ENCODE data around the gene AADAT. TPM values are rescaled to one million over a fixed set of nuclear protein-coding genes. Genes with fewer than 3 reads are reported as not detected.

The AADAT gene
- total RNA-seq, 3 donors from 2014 or later, result 5.6 to 6.2 (median 5.9) TPM

GRCh38 chr4:170090352-170091052 lies 746 bp upstream of the AADAT start:
- no peak overlapping the region for H3K27ac ChIP-seq
- TF ChIP-seq CTCF (IDR thresholded peaks at IDR 0.05) (no peak), POLR2A (IDR thresholded peaks at IDR 0.05) (no peak), POLR2AphosphoS5 (IDR thresholded peaks at IDR 0.05) (no peak)
- H3K27me3 ChIP-seq, result no peaks in the 10 kb centered on the region
- no peak for DNase-seq (ENCODE audit: low spot score in 2 of 2)
- H3K9me3 ChIP-seq, result no peaks in the 10 kb centered on the region
- H3K4me1 ChIP-seq, result no peaks in the 10 kb centered on the region
- no peaks in the 10 kb centered on the region for H3K36me3 ChIP-seq
- intact Hi-C loops (cut with DNase I; ENCODE audit: low total_unique reads), result no loop called here
- peak overlapping the region; percentile 53 to 83 (median 63) for H3K4me3 ChIP-seq

GRCh38 chr4:170089274-170089667 lies 485 bp downstream of the AADAT start:
- no peaks in the 10 kb centered on the region for H3K4me1 ChIP-seq
- DNase-seq (ENCODE audit: low spot score in 2 of 2), result no peak
- H3K4me3 ChIP-seq, result peak overlapping the region; percentile 53 to 83 (median 63)
- H3K36me3 ChIP-seq, result no peaks in the 10 kb centered on the region
- peak overlapping the region in 1 of 2 donors; percentile 64 for H3K27ac ChIP-seq
- TF ChIP-seq POLR2AphosphoS5 (IDR thresholded peaks at IDR 0.05) (no peak), CTCF (IDR thresholded peaks at IDR 0.05) (no peak), POLR2A (IDR thresholded peaks at IDR 0.05) (no peak)
- intact Hi-C loops (cut with DNase I; ENCODE audit: low total_unique reads), result no loop called here
- H3K27me3 ChIP-seq, result no peaks in the 10 kb centered on the region
- no peaks in the 10 kb centered on the region for H3K9me3 ChIP-seq

- Histone ChIP-seq H3K36me3 (no peaks in the 10 kb centered on the region), H3K4me3 (peak overlapping the region; percentile 53 to 83 (median 63)), H3K27ac (no peak overlapping the region), H3K4me1 (no peaks in the 10 kb centered on the region), H3K27me3 (no peaks in the 10 kb centered on the region), H3K9me3 (no peaks in the 10 kb centered on the region)
- TF ChIP-seq POLR2A (IDR thresholded peaks at IDR 0.05) (no peak), POLR2AphosphoS5 (IDR thresholded peaks at IDR 0.05) (no peak), CTCF (IDR thresholded peaks at IDR 0.05) (no peak)
- no peak for DNase-seq (ENCODE audit: low spot score in 2 of 2)
- intact Hi-C loops (cut with DNase I; ENCODE audit: low total_unique reads), result no loop called here
Observed at GRCh38 chr4:170088716-170089115, 1.0 kb downstream of the AADAT start.

- no peak for TF ChIP-seq POLR2AphosphoS5 (IDR thresholded peaks at IDR 0.05)
- intact Hi-C loops (cut with DNase I; ENCODE audit: low total_unique reads), result no loop called here
Observed at GRCh38 chr4:170087163-170087700, 2.5 kb downstream of the AADAT start.

GRCh38 chr4:170083541-170083940 lies 6.2 kb downstream of the AADAT start:
- DNase-seq (ENCODE audit: low spot score in 2 of 2), result no peak
- Histone ChIP-seq H3K4me1 (no peaks in the 10 kb centered on the region), H3K4me3 (no peak overlapping the region), H3K9me3 (no peaks in the 10 kb centered on the region), H3K27ac (no peak overlapping the region), H3K27me3 (no peaks in the 10 kb centered on the region), H3K36me3 (no peaks in the 10 kb centered on the region)
- intact Hi-C loops (cut with DNase I; ENCODE audit: low total_unique reads), result no loop called here
- TF ChIP-seq POLR2A (IDR thresholded peaks at IDR 0.05) (no peak), CTCF (IDR thresholded peaks at IDR 0.05) (no peak), POLR2AphosphoS5 (IDR thresholded peaks at IDR 0.05) (no peak)

More at GRCh38 chr4:170087163-170087700, 2.5 kb downstream of the AADAT start:
- H3K27ac ChIP-seq, result no peak overlapping the region
- no peaks in the 10 kb centered on the region for H3K27me3 ChIP-seq
- H3K4me1 ChIP-seq, result no peaks in the 10 kb centered on the region
- no peaks in the 10 kb centered on the region for H3K9me3 ChIP-seq
- no peak overlapping the region for H3K4me3 ChIP-seq
- DNase-seq (ENCODE audit: low spot score in 2 of 2), result no peak
- H3K36me3 ChIP-seq, result no peaks in the 10 kb centered on the region
